Tibial nerve (tissue), 4 donors: ENCODE data around the gene PNPO.

Experiments used
- CTCF ChIP-seq, 5 experiments: fragments of 200-600 bp in 3 of 5; fragments of 450-650 bp in 2 of 5; sonication (generic) in 3 of 5; IDR thresholded peaks; one replicate each; pipeline ENCODE4 v1.5.1; 2016 to 2019; ENCODE audit warnings: antibody characterized with exemption in 5 of 5, mild to moderate bottlenecking in 3 of 5, moderate library complexity in 2 of 5
- EP300 ChIP-seq, 2 donors: sonication (generic); formaldehyde crosslinking; IDR thresholded peaks; one replicate each; pipeline ENCODE4 v1.6.1; 2017; ENCODE audit warnings: antibody characterized with exemption in 2 of 2, mild to moderate bottlenecking in 1 of 2
- POLR2A ChIP-seq, 2 donors: fragments of 450-650 bp; IDR thresholded peaks; one replicate each; pipeline ENCODE4 v1.6.1; 2017; ENCODE audit warnings: antibody characterized with exemption in 2 of 2, mild to moderate bottlenecking in 2 of 2, moderate library complexity in 2 of 2

- TF ChIP-seq POLR2A (IDR thresholded peaks at IDR 0.05) (no peak), CTCF (IDR thresholded peaks at IDR 0.05) (no peak), EP300 (IDR thresholded peaks at IDR 0.05) (no peak)
Measured at GRCh38 chr17:47989700-47990099, 48.3 kb downstream of the PNPO start.
